BLaER1 treated with 17β-estradiol and CSF1 and Interleukin-3, amounts not matched to agents 10 nM and 100 nM (cell line): ENCODE data around the gene COMMD1.
"Not testable (repeated sequence)": the region's sequence is repeated elsewhere in the genome, so short reads cannot be mapped to it uniquely, and the experiment has no call there.

ENCODE experiments used
- H3K27ac ChIP-seq, 11 experiments: shearing (Covaris generic); formaldehyde crosslinking; 2 replicates each; pipeline ENCODE4 v1.8.1; 2022
- H3K27me3 ChIP-seq, 11 experiments: shearing (Covaris generic); formaldehyde crosslinking; 2 replicates each; pipeline ENCODE4 v1.8.1; 2022
- H3K36me3 ChIP-seq, 11 experiments: shearing (Covaris generic); formaldehyde crosslinking; 2 replicates each; pipeline ENCODE4 v1.8.1; 2022
- H3K4me1 ChIP-seq, 10 experiments: shearing (Covaris generic); formaldehyde crosslinking; 2 replicates each; pipeline ENCODE4 v1.8.1; 2022
- H3K4me2 ChIP-seq, 11 experiments: shearing (Covaris generic); formaldehyde crosslinking; 2 replicates each; pipeline ENCODE4 v1.8.1; 2022
- H3K4me3 ChIP-seq, 10 experiments: shearing (Covaris generic); formaldehyde crosslinking; 2 replicates each; pipeline ENCODE4 v1.8.1; 2022
- H3K9ac ChIP-seq, 11 experiments: shearing (Covaris generic); formaldehyde crosslinking; 2 replicates each; pipeline ENCODE4 v1.8.1; 2022
- H3K9me3 ChIP-seq, 11 experiments: shearing (Covaris generic); formaldehyde crosslinking; replicated peaks in 1 of 11; 2 replicates each; pipeline ENCODE4 v1.8.1; 2022
- H4K20me1 ChIP-seq, 11 experiments: shearing (Covaris generic); formaldehyde crosslinking; 2 replicates each; pipeline ENCODE4 v1.8.1; 2022
- Cebpa-rat ChIP-seq, 11 experiments: shearing (Covaris generic); IDR thresholded peaks; 2 replicates each; pipeline ENCODE4 v1.8.1; 2022

The COMMD1 gene

GRCh38 chr2:62112179-62112578, 206.7 kb downstream of the COMMD1 start:
- H3K9me3 ChIP-seq = no peaks in the 10 kb centered on the region
- no peaks in the 10 kb centered on the region for H3K27me3 ChIP-seq
- no peak overlapping the region for H3K9ac ChIP-seq
- H3K4me1 ChIP-seq = peaks cover 8 to 37% (median 20%) of the 10 kb centered on the region in 10 experiments; a peak in 19 of 20 replicates
- peaks cover 0 to 4% (median 0%) of the 10 kb centered on the region in 11 experiments; a peak in 1 of 22 replicates for H3K36me3 ChIP-seq
- no peak overlapping the region for H3K27ac ChIP-seq
- H3K4me2 ChIP-seq = peak overlapping the region in 6 of 11 experiments; percentile 6 to 42 (median 18); a peak in 6 of 22 replicates
- no peak for TF ChIP-seq Cebpa-rat (IDR thresholded peaks at IDR 0.05)
- no peak overlapping the region for H3K4me3 ChIP-seq
- no peaks in the 10 kb centered on the region for H4K20me1 ChIP-seq

- Histone ChIP-seq H3K4me3 (no peak overlapping the region), H3K36me3 (peaks cover 0 to 4% (median 0%) of the 10 kb centered on the region in 11 experiments; a peak in 1 of 22 replicates), H3K9me3 (no peaks in the 10 kb centered on the region), H3K4me2 (peak overlapping the region in 4 of 11 experiments; percentile 1 to 25 (median 16); a peak in 3 of 22 replicates), H3K27me3 (no peaks in the 10 kb centered on the region), H4K20me1 (no peaks in the 10 kb centered on the region), H3K27ac (no peak overlapping the region), H3K4me1 (peaks cover 30 to 61% (median 43%) of the 10 kb centered on the region in 10 experiments), H3K9ac (no peak overlapping the region)
- no peak for TF ChIP-seq Cebpa-rat (IDR thresholded peaks at IDR 0.05)
Measured at GRCh38 chr2:62114564-62114963, 209.1 kb downstream of the COMMD1 start.

GRCh38 chr2:62116983-62117382, 211.5 kb downstream of the COMMD1 start:
- no peak overlapping the region for H3K27ac ChIP-seq
- no peak for TF ChIP-seq Cebpa-rat (IDR thresholded peaks at IDR 0.05)
- H3K9ac ChIP-seq = no peak overlapping the region
- H4K20me1 ChIP-seq = no peaks in the 10 kb centered on the region
- peaks cover 33 to 73% (median 54%) of the 10 kb centered on the region in 10 experiments for H3K4me1 ChIP-seq
- 0 out of 22 replicates have a peak, but pooled peaks cover 0 to 5% (median 0%) of the 10 kb centered on the region in 11 experiments for H3K9me3 ChIP-seq
- no peaks in the 10 kb centered on the region for H3K36me3 ChIP-seq
- no peak overlapping the region for H3K4me3 ChIP-seq
- H3K4me2 ChIP-seq = peak overlapping the region in 4 of 11 experiments; percentile 9 to 65 (median 23); a peak in 4 of 22 replicates
- H3K27me3 ChIP-seq = no peaks in the 10 kb centered on the region

DNA sequence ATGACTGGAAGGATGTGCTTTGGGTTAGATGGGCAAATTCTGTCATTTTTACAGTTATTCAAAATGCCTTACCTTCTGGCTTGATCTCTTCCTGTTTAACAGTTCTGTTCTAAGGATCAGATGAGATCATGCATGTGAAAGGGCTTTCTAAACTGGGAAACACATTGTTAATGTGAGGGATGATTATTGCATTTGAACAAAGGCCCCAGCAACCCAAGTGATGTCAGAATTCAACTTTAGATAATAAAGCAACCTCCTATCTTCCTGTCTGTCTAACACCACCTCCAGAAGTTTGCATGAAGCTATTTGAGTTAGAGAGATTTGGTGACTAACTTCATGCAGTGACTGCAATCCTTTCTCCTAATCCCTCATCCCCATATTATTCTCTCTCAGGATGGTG, 212.7 kb downstream of the COMMD1 start:
- Histone ChIP-seq H4K20me1 (no peaks in the 10 kb centered on the region), H3K9me3 (peaks cover 0 to 12% (median 4%) of the 10 kb centered on the region in 11 experiments; a peak in 11 of 22 replicates), H3K27me3 (no peaks in the 10 kb centered on the region), H3K27ac (peak overlapping the region in 8 of 11 experiments; percentile 7 to 70 (median 60); a peak in 15 of 22 replicates), H3K9ac (peak overlapping the region in 4 of 11 experiments; percentile 12 to 37 (median 25); a peak in 5 of 22 replicates), H3K4me2 (peak overlapping the region; percentile 50 to 84 (median 75); a peak in 21 of 22 replicates), H3K36me3 (0 out of 22 replicates have a peak, but pooled peaks cover 0 to 3% (median 0%) of the 10 kb centered on the region in 11 experiments), H3K4me1 (peaks cover 22 to 70% (median 54%) of the 10 kb centered on the region in 10 experiments), H3K4me3 (no peak overlapping the region)
- TF ChIP-seq Cebpa-rat (IDR thresholded peaks at IDR 0.05) = no peak

DNA sequence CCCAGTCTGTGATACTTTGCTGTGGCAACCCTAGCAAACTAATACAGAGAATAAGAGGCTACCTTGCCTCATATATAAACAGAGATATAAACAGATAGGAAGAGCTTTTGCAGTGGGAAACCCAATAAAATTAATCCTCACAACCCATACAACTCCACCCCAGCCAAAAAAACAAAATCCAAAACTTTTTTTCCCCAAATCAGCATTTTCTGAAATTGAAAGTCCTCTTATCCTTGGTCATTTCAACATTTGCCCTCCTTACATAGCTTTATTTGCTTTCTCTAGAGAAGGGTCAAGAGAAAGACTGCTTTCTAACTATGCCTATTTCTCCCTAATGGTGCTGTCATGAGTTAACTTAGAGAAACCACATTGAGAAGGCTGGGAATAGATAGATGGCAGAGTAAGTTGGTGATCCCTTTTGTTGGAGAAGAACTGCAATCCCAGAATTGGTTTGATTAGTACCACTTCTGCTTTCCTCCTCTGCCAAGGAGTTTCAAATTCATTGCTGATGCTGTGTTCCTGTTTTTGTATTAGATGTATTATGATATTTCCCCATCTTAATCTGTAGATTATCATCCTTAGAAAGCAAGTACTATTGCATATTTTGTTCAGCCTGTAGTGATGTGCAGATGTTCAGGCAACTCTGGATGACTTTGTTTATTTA, 214.0 kb downstream of the COMMD1 start:
- Histone ChIP-seq H3K27ac (peak overlapping the region in 9 of 11 experiments; percentile 8 to 70 (median 57); a peak in 16 of 22 replicates), H3K27me3 (no peaks in the 10 kb centered on the region), H3K9ac (peak overlapping the region in 3 of 11 experiments; percentile 7 to 15 (median 10); a peak in 3 of 22 replicates), H3K4me1 (peaks cover 22 to 80% (median 64%) of the 10 kb centered on the region in 10 experiments), H3K4me2 (peak overlapping the region; percentile 50 to 84 (median 75)), H4K20me1 (no peaks in the 10 kb centered on the region), H3K9me3 (peaks cover 0 to 15% (median 8%) of the 10 kb centered on the region in 11 experiments; a peak in 11 of 22 replicates), H3K36me3 (0 out of 22 replicates have a peak, but pooled peaks cover 0 to 3% (median 0%) of the 10 kb centered on the region in 11 experiments), H3K4me3 (no peak overlapping the region; a peak in 1 of 20 replicates)
- TF ChIP-seq Cebpa-rat (IDR thresholded peaks at IDR 0.05) = no peak

DNA sequence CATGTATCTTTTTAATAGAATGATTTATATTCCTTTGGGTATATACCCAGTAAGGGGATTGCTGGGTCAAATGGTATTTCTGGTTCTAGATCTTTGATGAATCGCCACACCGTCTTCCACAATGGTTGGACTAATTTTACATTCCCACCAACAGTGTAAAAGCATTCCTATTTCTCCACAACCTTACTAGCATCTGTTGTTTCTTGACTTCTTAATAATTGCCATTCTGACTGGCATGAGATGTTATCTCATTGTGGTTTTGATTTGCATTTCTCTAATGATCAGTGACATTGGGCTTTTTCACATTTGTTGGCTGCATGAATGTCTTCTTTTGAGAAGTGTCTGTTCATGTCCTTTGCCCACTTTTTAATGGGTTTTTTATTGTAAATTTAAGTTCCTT, 220.8 kb downstream of the COMMD1 start:
- H3K36me3 ChIP-seq = peaks cover 0 to 13% (median 7%) of the 10 kb centered on the region in 11 experiments; a peak in 8 of 22 replicates
- not testable (repeated sequence) for H3K4me2 ChIP-seq

GRCh38 chr2:62133320-62133823, 227.9 kb downstream of the COMMD1 start:
- Histone ChIP-seq H3K9ac (no peak overlapping the region), H3K4me1 (peaks cover 35 to 87% (median 75%) of the 10 kb centered on the region in 10 experiments), H3K9me3 (peaks cover 10 to 28% (median 24%) of the 10 kb centered on the region in 11 experiments; a peak in 19 of 22 replicates), H4K20me1 (no peaks in the 10 kb centered on the region), H3K4me3 (no peak overlapping the region), H3K27me3 (no peaks in the 10 kb centered on the region), H3K4me2 (peak overlapping the region in 3 of 11 experiments; percentile 74 to 81 (median 77); a peak in 4 of 22 replicates), H3K27ac (peak overlapping the region in 7 of 11 experiments; percentile 5 to 91 (median 88); a peak in 9 of 22 replicates), H3K36me3 (peaks cover 0 to 21% (median 8%) of the 10 kb centered on the region in 11 experiments; a peak in 8 of 22 replicates)
- no peak for TF ChIP-seq Cebpa-rat (IDR thresholded peaks at IDR 0.05)

More for the DNA sequence above, 220.8 kb downstream of the COMMD1 start:
- not testable (repeated sequence) for H3K4me3 ChIP-seq, H3K27me3 ChIP-seq, H3K27ac ChIP-seq, H4K20me1 ChIP-seq, H3K9ac ChIP-seq
- peaks cover 15 to 43% (median 34%) of the 10 kb centered on the region in 11 experiments for H3K9me3 ChIP-seq
- H3K4me1 ChIP-seq = peaks cover 22 to 71% (median 47%) of the 10 kb centered on the region in 10 experiments

DNA sequence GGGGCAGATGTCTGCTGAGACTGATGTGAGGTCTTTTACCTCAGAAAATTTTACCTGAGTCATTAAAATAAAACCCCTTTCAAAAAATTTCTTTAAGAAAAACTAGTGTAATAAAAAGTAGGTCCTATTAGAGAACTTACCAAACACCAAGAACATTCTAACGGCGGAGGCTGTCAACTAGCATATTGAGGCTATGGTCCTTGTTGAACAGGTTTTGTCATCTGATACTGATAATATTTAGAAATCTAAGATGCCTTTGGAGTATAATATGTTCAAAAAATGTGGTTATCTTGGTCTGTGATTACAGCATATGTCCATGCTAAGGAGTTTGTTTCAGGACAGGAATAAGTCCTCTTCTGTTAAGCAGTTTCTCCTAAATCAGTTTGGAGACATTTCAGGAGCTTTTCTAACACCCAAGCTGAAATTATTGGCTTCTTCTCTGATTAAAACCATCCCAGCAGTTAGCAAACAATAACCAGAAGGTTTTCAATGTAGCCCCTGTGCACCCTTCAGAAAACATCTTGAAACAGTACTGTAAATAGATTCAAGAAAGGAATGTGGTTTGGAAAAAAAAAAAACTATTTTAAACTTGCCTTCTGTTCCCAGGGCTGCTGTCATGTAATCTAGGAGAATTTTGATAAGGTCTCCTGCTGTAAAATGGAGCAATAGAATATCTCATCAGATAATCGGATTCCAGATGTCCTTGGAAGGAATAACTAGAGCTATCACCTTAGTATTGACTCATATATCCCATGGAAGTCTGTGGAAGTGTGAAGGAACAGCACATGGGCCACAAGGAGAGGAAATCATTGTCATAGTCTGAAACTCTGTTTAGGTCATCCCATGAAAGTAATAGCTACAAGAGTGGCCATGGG, 231.7 kb downstream of the COMMD1 start:
- H3K4me1 ChIP-seq = peaks cover 22 to 87% (median 78%) of the 10 kb centered on the region in 10 experiments

More for the DNA sequence above, 231.7 kb downstream of the COMMD1 start:
- Histone ChIP-seq H3K4me2 (peak overlapping the region in 9 of 11 experiments; percentile 21 to 90 (median 55); a peak in 17 of 22 replicates), H3K4me3 (no peak overlapping the region), H3K27me3 (no peaks in the 10 kb centered on the region), H3K9me3 (peaks cover 10 to 25% (median 20%) of the 10 kb centered on the region in 11 experiments; a peak in 19 of 22 replicates), H3K27ac (peak overlapping the region in 7 of 11 experiments; percentile 1 to 43 (median 26); a peak in 9 of 22 replicates), H3K36me3 (peaks cover 0 to 21% (median 8%) of the 10 kb centered on the region in 11 experiments; a peak in 8 of 22 replicates), H3K9ac (peak overlapping the region in 4 of 11 experiments; percentile 2 to 29 (median 14); a peak in 4 of 22 replicates), H4K20me1 (no peaks in the 10 kb centered on the region)
- no peak for TF ChIP-seq Cebpa-rat (IDR thresholded peaks at IDR 0.05)
